Ectodermal cell (in vitro differentiated cells): ENCODE data around the gene NKD2.
"Not testable (repeated sequence)": the region's sequence is repeated elsewhere in the genome, so short reads cannot be mapped to it uniquely, and the experiment has no call there.

Experiments
- H3K27ac ChIP-seq: 2 replicates; pipeline ENCODE4 v1.7.0; 2013; ENCODE audit warnings: mild to moderate bottlenecking, low read depth, low read length; ENCODE audit not compliant: insufficient read depth, poor library complexity, severe bottlenecking
- H3K27me3 ChIP-seq: 2 replicates; pipeline ENCODE4 v1.7.0; 2013; ENCODE audit warnings: mild to moderate bottlenecking, low read length; ENCODE audit not compliant: insufficient read depth, control insufficient read depth, poor library complexity, severe bottlenecking
- H3K36me3 ChIP-seq: one replicate; pipeline ENCODE4 v1.7.0; 2013; ENCODE audit warnings: low read length; ENCODE audit not compliant: control insufficient read depth, insufficient read depth
- H3K4me1 ChIP-seq: one replicate; pipeline ENCODE4 v1.7.0; 2013; ENCODE audit warnings: low read length; ENCODE audit not compliant: control insufficient read depth, insufficient read depth
- H3K4me3 ChIP-seq: 2 replicates; pipeline ENCODE4 v1.7.0; 2013; ENCODE audit warnings: low read depth, low read length, control low read depth; ENCODE audit not compliant: insufficient read depth
- H3K9me3 ChIP-seq: 2 replicates; pipeline ENCODE4 v1.7.0; 2013; ENCODE audit warnings: mild to moderate bottlenecking, low read length, moderate library complexity; ENCODE audit not compliant: control insufficient read depth
- WGBS, 2 experiments: methylation state at CpG; one replicate each; pipeline ENCODE4 v1.1.7; 2013; ENCODE audit warnings: missing lambda C conversion rate in 2 of 2; 5-methylcytosine and 5-hydroxymethylcytosine counted together

Gene NKD2

GRCh38 chr5:964821-965220, 43.8 kb upstream of the NKD2 start:
- 92% methylated on average over 10 of the region's 10 CpGs for WGBS, 2 experiments
- Histone ChIP-seq H3K27ac (no peak overlapping the region), H3K4me1 (no peaks in the 10 kb centered on the region), H3K4me3 (no peak overlapping the region), H3K9me3 (no peaks in the 10 kb centered on the region), H3K27me3 (no peaks in the 10 kb centered on the region), H3K36me3 (no peaks in the 10 kb centered on the region)

GRCh38 chr5:965604-966344, 42.8 kb upstream of the NKD2 start:
- WGBS, 2 experiments: 91% methylated on average over 32 of the region's 32 CpGs

GRCh38 chr5:966345-966710, 42.3 kb upstream of the NKD2 start:
- Histone ChIP-seq H3K4me1 (no peaks in the 10 kb centered on the region), H3K4me3 (no peak overlapping the region), H3K9me3 (no peaks in the 10 kb centered on the region), H3K27me3 (no peaks in the 10 kb centered on the region), H3K36me3 (no peaks in the 10 kb centered on the region), H3K27ac (no peak overlapping the region)
- 84 to 85% methylated on average over 8 of the region's 9 CpGs for WGBS, 2 experiments

More at GRCh38 chr5:965604-966344, 42.8 kb upstream of the NKD2 start:
- Histone ChIP-seq H3K27ac (no peak overlapping the region), H3K9me3 (no peaks in the 10 kb centered on the region), H3K4me3 (no peak overlapping the region), H3K36me3 (no peaks in the 10 kb centered on the region), H3K27me3 (no peaks in the 10 kb centered on the region), H3K4me1 (no peaks in the 10 kb centered on the region)

GRCh38 chr5:966941-967340, 41.7 kb upstream of the NKD2 start:
- no peaks in the 10 kb centered on the region for H3K36me3 ChIP-seq
- no peak overlapping the region for H3K27ac ChIP-seq
- no peaks in the 10 kb centered on the region for H3K9me3 ChIP-seq
- H3K4me1 ChIP-seq: no peaks in the 10 kb centered on the region
- H3K27me3 ChIP-seq: no peaks in the 10 kb centered on the region
- 93 to 94% methylated on average over 6 of the region's 6 CpGs for WGBS, 2 experiments
- no peak overlapping the region for H3K4me3 ChIP-seq

- 89 to 93% methylated on average over 6 of the region's 6 CpGs for WGBS, 2 experiments
- no peak overlapping the region for H3K4me3 ChIP-seq
- H3K27me3 ChIP-seq: no peaks in the 10 kb centered on the region
- no peak overlapping the region for H3K27ac ChIP-seq
- H3K9me3 ChIP-seq: no peaks in the 10 kb centered on the region
- H3K36me3 ChIP-seq: no peaks in the 10 kb centered on the region
- H3K4me1 ChIP-seq: no peaks in the 10 kb centered on the region
Observed at GRCh38 chr5:968881-969280, 39.7 kb upstream of the NKD2 start.

- Histone ChIP-seq H3K27me3 (no peaks in the 10 kb centered on the region), H3K9me3 (no peaks in the 10 kb centered on the region), H3K4me1 (no peaks in the 10 kb centered on the region), H3K27ac (no peak overlapping the region), H3K4me3 (no peak overlapping the region), H3K36me3 (no peaks in the 10 kb centered on the region)
- WGBS, 2 experiments: 88 to 91% methylated on average over 14 of the region's 14 CpGs
Observed at GRCh38 chr5:969408-969839, 39.2 kb upstream of the NKD2 start.

GRCh38 chr5:972575-972974, 36.0 kb upstream of the NKD2 start:
- H3K4me1 ChIP-seq, H3K4me3 ChIP-seq, H3K36me3 ChIP-seq, H3K27ac ChIP-seq, H3K27me3 ChIP-seq, H3K9me3 ChIP-seq: not testable (repeated sequence)
- WGBS, 2 experiments: 93 to 98% methylated on average over 2 of the region's 2 CpGs

- H3K36me3 ChIP-seq: no peaks in the 10 kb centered on the region
- H3K27ac ChIP-seq: no peak overlapping the region
- H3K4me1 ChIP-seq: peaks cover 18% of the 10 kb centered on the region
- 93 to 94% methylated on average over 29 of the region's 29 CpGs for WGBS, 2 experiments
- no peaks in the 10 kb centered on the region for H3K27me3 ChIP-seq
- no peaks in the 10 kb centered on the region for H3K9me3 ChIP-seq
- H3K4me3 ChIP-seq: no peak overlapping the region
Observed at GRCh38 chr5:976849-977751, 31.5 kb upstream of the NKD2 start.

GRCh38 chr5:978054-978453, 30.5 kb upstream of the NKD2 start:
- Histone ChIP-seq H3K36me3 (no peaks in the 10 kb centered on the region), H3K27me3 (no peaks in the 10 kb centered on the region), H3K4me3 (no peak overlapping the region), H3K9me3 (no peaks in the 10 kb centered on the region), H3K27ac (no peak overlapping the region), H3K4me1 (peaks cover 24% of the 10 kb centered on the region)
- WGBS, 2 experiments: 93 to 94% methylated on average over 16 of the region's 16 CpGs

- Histone ChIP-seq H3K27ac (no peak overlapping the region), H3K4me1 (peaks cover 25% of the 10 kb centered on the region), H3K4me3 (no peak overlapping the region), H3K36me3 (no peaks in the 10 kb centered on the region), H3K27me3 (no peaks in the 10 kb centered on the region), H3K9me3 (no peaks in the 10 kb centered on the region)
- WGBS, 2 experiments: 83 to 84% methylated on average over 10 of the region's 10 CpGs
Observed at GRCh38 chr5:978693-979092, 29.9 kb upstream of the NKD2 start.
